Epithelial cell of prostate (primary cell): ENCODE measurements around the gene HABP4.

ENCODE experiments used
- DNase-seq: peaks from one replicate; pipeline ENCODE4 v3.0.0-alpha.2; 2011; ENCODE audit warnings: low read depth, low spot score
- H3K27ac ChIP-seq: fragments of 450-650 bp; 2 replicates; pipeline ENCODE4 v1.5.1; 2017; ENCODE audit warnings: mild to moderate bottlenecking

The HABP4 gene

GRCh38 chr9:96430377-96430776 is 19.6 kb upstream of the HABP4 start:
- no peak overlapping the region for H3K27ac ChIP-seq
- DNase-seq, result no peak

GRCh38 chr9:96435345-96435744 is 14.6 kb upstream of the HABP4 start:
- no peak overlapping the region for H3K27ac ChIP-seq
- DNase-seq, result no peak

DNA sequence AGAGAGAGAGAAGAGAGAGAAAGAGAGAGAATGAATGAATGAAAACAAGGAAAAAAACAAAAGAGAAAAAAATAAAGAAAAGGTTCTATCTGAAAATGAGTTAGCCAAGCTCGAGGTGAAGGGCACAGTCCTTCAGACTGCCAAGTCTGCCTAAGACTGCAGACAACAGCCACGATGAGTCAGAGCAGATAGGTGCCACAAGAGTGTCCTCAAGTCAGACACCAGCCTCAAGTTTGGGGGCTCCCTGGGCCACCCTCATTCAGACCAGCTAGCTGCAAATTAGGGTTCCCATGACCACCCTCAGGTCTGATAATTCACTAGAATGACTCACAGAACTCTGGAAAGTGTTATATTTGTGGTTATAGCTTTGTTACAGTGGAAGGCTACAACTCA is 13.9 kb upstream of the HABP4 start:
- H3K27ac ChIP-seq, result no peak overlapping the region
- no peak for DNase-seq

- DNase-seq, result no peak
These were observed 13.4 kb upstream of the HABP4 start for GRCh38 chr9:96436456-96437126.

DNA sequence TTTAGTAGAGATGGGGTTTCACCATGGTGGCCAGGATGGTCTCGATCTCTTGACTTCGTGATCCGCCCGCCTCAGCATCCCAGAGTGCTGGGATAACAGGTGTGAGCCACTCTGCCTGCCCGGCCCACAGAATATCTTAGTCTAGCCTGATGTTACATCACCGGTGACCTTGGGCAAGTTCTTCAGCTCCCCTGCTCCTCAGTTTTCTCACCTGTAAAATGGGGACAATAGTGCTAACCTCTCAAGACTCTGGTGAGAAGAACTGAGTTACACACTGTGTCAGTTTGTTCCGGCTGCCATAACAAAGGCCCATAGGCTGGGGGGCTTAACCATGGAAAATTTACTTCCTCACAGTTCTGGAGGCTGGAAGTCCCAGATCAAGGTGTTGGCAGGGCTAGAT is 12.5 kb upstream of the HABP4 start:
- DNase-seq, result no peak
- H3K27ac ChIP-seq, result no peak overlapping the region

More at GRCh38 chr9:96436456-96437126, 13.4 kb upstream of the HABP4 start:
- no peak overlapping the region for H3K27ac ChIP-seq

DNA sequence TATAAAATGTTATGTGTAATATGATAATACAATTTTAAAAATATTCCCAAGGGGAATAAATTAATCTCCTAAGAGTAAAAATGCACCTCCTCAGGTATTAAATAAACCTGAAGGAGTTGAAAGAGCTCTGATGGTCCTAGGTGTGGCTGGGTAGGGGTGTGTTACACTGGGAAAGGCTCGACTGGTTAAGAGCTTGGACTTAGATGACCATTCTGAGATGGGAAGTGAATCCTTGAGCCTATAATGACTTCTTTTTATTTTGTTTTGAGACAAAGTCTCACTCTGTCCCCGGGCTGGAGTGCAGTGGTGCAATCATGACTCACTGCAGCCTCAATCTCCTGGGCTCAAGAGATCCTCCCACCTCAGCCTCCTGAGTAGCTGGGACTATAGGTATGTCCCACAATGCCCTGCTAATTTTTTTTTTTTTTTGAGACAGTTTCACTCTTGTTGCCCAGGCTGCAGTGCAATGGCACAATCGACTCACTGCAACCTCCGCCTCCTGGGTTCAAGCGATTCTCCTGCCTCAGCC is 9.2 kb upstream of the HABP4 start:
- H3K27ac ChIP-seq, result no peak overlapping the region
- DNase-seq, result no peak

GRCh38 chr9:96441798-96442445 is 8.0 kb upstream of the HABP4 start:
- DNase-seq, result no peak
- no peak overlapping the region for H3K27ac ChIP-seq

DNA sequence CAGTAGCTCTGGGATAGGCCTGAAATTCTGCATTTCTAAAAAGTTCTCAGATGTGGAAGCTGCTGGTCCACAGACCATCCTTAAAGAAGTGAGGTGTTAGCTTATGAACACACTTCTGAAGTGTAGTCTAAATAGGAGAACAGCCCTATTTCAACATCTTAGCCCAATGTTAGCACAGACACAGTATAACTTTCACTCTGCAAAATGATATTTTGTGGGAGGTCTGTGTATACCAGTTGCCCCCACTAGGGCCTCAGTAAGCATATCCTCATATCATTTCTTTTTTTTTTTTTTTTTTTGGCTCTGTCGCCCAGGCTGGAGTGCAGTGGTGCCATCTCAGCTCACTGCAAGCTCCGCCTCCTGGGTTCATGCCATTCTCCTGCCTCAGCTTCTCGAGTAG is 7.5 kb upstream of the HABP4 start:
- DNase-seq, result no peak
- H3K27ac ChIP-seq, result no peak overlapping the region

- H3K27ac ChIP-seq, result no peak overlapping the region
- DNase-seq, result no peak
These were observed 2.6 kb upstream of the HABP4 start for GRCh38 chr9:96447406-96447805.

DNA sequence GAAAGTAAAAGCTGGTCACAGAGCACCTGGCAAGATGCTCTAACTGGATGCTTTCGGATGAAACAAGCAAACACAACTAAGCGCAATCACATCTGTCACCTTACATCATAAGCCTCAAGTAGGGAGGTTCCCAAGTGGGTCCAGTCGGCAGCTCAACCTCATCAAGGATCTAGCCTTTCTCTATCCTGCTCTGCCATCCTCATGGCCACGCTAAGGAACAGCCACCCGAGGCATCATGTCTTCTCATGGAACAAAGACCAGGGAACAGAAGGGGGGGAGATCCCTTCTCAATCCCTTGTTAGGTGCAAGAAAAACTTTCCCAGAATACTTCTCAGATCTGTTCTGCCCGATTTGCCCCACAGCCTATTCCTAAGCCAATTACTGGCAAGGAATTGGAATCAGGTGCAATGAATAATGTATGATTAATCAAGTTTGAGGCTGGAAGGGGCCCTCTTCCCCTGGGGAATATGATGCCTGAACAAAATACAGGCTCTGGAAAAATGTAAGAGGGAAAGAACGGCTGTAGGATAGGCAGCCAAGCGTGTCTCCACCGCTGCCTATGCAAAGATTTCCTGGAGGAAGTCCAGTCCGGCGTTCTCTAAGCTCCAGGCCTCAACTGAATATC is 1.3 kb upstream of the HABP4 start:
- H3K27ac ChIP-seq, result no peak overlapping the region
- DNase-seq, result no peak

DNA sequence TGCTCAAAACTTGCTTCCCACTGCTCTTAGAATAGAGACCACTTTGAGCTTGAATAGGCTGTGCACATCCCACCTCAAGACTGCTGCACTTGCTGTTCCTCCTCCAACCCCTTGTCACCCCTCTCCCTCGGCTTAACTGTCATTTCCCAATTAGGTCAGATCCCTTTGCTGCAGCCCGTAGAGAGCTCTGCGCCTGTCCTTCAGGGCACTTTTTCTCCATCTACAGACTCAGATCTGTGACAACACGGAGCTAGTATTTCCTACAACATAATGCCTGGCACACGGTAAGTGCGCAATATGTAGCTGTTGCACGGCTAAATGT is 485 bp upstream of the HABP4 start:
- no peak overlapping the region for H3K27ac ChIP-seq
- DNase-seq, result no peak

DNA sequence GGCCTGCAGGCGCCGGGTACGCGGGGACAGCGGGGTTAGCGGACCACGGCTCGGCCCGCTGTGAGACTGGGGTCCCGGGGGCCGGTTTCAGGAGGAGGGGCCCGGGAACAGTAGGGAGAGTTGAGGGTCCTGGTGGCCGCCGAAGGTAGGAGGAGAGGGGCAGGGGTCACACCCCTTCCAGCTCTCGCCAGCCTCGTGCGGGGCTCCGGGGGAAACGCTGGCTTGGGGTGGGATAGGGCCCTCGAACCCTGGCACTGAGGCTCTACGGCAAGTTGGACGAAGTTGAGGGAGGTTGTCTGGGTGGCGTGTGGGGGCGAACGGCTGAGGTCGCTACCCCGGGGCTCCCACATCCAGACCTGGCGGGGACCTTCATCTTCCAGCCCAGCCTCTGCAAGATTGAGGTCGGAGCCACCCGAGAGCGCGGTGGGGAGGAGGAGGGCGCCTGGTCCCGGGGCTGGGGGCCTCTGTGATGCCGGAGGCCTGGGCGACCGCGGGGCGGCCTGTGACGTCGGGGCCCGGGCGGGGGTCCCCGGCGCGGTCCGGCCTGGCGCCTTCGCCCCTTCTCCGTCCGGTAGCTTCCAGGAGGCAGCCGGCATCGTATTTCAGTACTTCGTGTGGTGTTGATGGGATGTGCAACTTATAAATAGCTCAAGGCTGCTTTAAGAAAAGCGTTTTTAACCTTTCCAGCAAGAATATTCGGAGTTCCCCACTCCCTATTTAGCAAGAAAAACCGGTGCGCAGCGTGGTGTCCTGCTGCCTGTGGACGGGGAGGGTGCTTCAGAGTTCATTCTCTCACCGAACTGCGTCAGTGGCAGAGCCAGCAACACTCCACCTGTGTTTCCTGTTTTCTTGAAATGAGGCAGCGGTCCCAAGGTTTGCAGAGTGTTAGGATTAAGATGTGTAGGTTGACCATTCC is 902 bp downstream of the HABP4 start:
- DNase-seq, result no peak
- no peak overlapping the region for H3K27ac ChIP-seq

DNA sequence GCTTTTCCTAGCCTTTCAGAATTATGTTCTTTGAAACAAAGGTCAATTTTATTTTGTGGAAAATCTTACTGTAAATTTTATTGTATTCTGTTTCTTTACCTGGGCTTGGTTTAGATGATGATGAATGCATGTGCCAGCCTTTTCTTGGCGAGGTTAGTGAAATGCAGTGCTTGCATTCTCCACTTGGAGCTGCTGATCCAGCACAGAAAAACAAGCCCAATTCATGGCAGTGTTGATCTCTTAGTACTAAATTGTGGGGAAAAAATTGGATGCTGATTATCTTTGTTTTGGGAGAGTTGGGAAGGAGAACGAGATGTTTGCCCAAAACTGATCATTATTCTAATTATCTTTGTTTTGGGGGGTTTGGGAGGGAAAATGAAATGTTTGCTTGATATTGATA is 3.7 kb downstream of the HABP4 start:
- no peak overlapping the region for H3K27ac ChIP-seq
- DNase-seq, result no peak

DNA sequence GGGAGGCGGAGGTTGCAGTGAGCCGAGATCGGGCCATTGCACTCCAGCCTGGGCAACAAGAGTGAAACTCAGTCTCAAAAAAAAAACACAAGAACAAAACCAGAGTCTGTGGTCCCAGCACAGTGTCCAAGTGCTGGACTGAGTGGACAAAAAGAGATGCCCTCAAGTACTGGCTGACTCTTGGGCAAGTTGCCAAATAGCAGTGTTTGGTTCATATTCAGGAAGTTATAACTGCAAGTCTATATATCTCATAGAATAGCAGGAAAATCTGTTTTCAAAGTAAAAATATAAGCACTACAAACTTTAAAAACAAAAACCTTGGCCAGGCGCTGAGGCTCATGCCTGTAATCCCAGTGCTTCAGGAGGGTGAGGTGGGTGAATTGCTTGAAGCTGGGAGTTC is 7.3 kb downstream of the HABP4 start:
- H3K27ac ChIP-seq, result no peak overlapping the region
- no peak for DNase-seq

GRCh38 chr9:96458226-96458625 is 8.3 kb downstream of the HABP4 start:
- no peak for DNase-seq
- H3K27ac ChIP-seq, result no peak overlapping the region

DNA sequence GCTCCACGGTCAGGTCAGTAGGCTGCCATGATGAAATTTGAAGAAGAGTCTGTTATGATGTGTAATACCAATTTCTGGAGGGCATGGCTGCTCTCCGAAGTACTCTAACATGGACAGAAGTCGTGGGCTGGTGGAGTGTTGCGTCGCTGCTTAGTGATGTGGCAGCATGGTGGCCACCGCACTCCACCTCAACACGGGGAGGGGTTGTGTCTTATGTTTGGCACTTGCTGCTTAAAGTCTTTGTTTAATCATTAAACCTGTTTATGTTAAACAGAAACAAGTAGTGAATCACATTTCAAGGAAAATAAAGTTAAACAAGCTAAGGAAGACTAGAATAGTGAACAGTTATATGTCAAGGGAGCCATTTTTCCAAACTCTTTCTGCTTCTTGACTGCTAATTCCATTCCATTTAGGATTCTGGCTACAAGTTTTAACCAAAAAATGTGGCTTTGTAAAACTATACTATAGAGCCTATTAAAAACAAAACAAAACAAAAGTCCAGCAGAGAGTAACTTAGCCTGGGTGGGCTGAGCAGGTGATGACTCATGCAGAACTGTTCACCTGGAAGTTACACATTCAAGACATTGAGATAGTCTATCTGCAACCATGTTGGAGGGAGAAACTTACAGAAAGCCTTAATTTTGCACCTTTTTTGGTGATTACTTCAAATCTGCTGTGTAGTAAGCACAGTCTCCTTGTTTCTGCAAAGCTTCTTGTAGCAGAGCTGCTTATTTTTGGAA is 9.5 kb downstream of the HABP4 start:
- no peak for DNase-seq
- no peak overlapping the region for H3K27ac ChIP-seq

- DNase-seq, result no peak
- no peak overlapping the region for H3K27ac ChIP-seq
These were observed 10.5 kb downstream of the HABP4 start for GRCh38 chr9:96460470-96460869.

GRCh38 chr9:96460882-96461281 is 10.9 kb downstream of the HABP4 start:
- no peak for DNase-seq
- H3K27ac ChIP-seq, result no peak overlapping the region

- no peak for DNase-seq
- H3K27ac ChIP-seq, result no peak overlapping the region
These were observed 11.4 kb downstream of the HABP4 start for GRCh38 chr9:96461336-96461735.

DNA sequence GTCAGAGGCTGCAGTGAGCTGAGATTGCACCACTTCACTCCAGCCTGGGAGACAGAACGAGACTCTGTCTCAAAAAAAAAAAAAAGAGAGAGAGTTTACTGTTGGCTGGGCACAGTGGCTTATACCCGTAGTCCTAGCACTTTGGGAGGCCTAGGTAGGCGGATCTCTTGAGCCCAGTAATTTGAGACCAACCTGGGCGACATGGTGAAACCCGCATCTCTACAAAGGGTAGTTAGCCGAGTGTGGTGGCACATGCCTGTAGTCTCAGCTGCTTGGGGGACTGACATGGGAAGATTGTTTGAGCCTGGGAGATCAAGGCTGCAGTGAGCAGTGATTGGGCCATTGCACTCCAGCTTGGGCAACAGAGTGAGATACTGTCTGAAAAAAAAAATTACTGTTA is 12.6 kb downstream of the HABP4 start:
- no peak overlapping the region for H3K27ac ChIP-seq
- DNase-seq, result no peak
